ENCODE data around the gene SYT2.
"Not testable (repeated sequence)": the region's sequence is repeated elsewhere in the genome, so short reads cannot be mapped to it uniquely, and the experiment has no call there.

SYT2 gene

DNA sequence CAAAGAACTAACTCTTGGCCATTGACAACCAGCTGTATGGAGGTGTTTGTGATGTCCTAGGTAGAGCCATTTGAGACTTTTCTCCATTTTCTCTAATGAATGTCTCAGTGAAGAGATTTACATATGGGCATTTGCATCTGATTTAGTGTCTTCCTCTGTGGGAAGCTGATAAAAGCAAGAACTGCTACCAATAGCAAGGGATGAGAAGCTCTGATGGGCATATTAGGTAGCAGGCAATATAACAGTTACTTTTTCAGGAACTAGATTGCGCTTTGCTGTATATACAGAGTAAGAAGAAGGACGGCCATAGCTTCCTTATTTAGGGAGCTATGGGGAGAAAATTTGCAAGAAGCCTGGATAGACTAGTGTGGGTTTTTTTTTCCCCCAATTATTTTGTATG lies 169.4 kb downstream of the SYT2 start:
- not testable (repeated sequence) for DNase-seq
